Head of caudate nucleus (tissue), 42 donors: ENCODE measurements around the gene GALNT6.
A peak's percentile ranks its signal among the peaks of the same experiment; 100 is the strongest.

Experiments used
- DNase-seq, 42 donors: peaks; one replicate each; pipeline versions ENCODE4 v3.0.0 to v3.0.0-alpha.2; 2020 to 2021; ENCODE audit warnings: mixed read lengths in 7 of 42
- intact Hi-C: fragments of 100-400 bp; cut with DNase I; formaldehyde crosslinking; loops from one replicate; pipeline ENCODE4 v1.15.0; 2022

GALNT6 gene

GRCh38 chr12:51409846-51410245 lies 18.6 kb upstream of the GALNT6 start:
- no peak for DNase-seq
- intact Hi-C loops: no loop called here

GRCh38 chr12:51407604-51408003 lies 16.4 kb upstream of the GALNT6 start:
- DNase-seq: no peak
- intact Hi-C loops: no loop called here

GRCh38 chr12:51406859-51407258 lies 15.7 kb upstream of the GALNT6 start:
- no peak for DNase-seq
- intact Hi-C loops: no loop called here

GRCh38 chr12:51406290-51406689 lies 15.1 kb upstream of the GALNT6 start:
- intact Hi-C loops: no loop called here
- no peak for DNase-seq

DNA sequence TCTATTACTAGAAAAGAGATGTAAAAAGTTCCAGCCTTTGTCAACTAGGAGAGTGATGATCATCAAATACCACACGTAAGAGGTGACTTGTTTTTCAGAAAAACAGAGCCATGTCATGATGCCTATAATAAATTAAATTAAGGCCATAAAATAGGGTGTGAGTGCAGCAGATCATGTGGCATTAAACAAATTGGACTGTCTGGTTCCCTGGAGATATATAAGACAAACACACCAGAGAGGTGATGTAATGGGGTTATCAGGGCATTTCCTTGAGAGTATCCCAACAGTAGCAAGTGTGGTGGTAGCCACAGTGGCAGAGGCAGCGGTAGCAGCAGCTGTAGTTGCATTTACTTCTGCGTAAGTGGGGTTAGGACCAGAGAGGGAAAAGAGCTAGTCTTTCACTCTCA lies 14.6 kb upstream of the GALNT6 start:
- no peak for DNase-seq
- intact Hi-C loops: no loop called here

DNA sequence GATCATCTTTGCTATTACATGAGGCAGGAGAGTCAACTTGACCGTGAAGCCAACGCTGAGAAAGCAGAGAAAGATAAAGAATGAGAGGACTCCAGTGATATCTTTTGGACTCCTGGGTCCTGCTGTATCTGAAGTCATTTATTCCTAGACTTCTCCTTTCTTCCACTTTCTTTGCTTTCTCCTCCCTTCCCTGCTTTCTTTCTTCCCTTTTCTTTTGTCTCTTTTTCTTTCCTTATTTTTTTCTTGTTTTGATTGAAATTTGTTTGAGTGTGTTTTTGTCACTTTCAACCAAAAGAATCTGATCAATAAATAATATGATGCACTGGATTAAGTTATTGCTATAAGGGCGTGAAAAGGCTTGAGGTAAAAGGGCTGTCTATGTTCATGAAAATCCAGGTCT lies 13.4 kb upstream of the GALNT6 start:
- no peak for DNase-seq
- intact Hi-C loops: no loop called here

DNA sequence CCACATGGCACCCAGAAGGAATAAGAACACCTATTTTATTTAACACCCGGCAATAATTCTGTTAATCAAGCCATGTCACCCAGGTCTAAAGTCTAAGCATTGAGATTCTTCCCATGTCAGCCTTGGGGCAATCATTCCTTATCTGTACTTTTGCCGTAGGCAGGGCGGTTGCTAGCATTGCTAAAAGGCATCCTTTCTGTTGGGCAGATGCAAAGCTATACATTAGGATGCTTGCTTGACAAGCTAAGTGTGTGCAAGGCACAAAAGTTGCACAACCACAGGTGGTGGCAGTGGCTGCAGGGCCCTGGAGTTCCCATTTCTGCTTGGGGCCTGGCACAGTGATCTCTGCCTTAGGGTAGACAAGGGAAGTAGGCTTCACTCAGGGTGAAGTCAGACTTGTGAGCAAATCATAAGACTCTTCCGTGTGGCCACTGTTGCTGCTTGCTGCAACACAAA lies 12.5 kb upstream of the GALNT6 start:
- peak in 12 of 42 donors; percentile 16 to 62 (median 44) for DNase-seq
- intact Hi-C loops: no loop called here

DNA sequence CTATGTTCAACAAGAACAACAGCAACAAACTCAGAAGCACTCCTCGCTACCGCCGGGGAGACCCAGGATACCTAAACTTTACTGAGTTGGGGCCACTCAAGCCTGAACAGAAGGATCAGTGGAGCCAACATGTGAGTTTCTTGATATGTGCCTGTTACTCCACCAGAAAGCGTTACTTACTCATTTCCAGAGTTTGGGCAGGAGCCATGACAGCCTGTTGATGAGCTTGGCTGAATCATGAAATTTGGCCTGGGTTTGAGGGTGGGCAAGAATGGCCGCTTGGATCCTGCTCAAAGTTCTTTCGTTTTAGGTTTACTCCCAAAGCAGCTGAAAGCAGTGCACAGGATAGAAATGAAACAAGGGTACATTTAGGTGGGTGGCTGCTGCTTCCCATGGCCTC lies 12.0 kb upstream of the GALNT6 start:
- intact Hi-C loops: no loop called here
- peak in 1 of 42 donors; percentile 0 for DNase-seq

DNA sequence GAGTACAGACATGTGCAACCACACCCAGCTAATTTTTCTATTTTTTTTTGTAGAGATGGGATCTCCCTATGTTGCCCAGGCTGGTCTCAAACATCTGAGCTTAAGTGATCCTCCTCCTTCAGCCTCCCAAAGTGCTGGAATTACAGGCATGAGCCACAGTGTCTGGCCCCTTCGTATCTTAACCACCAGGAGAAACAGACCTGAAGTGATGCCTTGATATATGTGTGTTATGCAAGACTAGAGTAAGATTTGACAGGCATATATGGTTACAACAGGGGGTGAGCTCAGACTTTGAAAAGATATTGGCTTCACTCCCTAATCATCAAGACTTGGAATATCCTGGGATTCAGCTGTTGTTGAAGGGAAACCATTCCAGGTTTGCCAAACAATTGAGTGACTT lies 10.7 kb upstream of the GALNT6 start:
- DNase-seq: no peak
- intact Hi-C loops: no loop called here

DNA sequence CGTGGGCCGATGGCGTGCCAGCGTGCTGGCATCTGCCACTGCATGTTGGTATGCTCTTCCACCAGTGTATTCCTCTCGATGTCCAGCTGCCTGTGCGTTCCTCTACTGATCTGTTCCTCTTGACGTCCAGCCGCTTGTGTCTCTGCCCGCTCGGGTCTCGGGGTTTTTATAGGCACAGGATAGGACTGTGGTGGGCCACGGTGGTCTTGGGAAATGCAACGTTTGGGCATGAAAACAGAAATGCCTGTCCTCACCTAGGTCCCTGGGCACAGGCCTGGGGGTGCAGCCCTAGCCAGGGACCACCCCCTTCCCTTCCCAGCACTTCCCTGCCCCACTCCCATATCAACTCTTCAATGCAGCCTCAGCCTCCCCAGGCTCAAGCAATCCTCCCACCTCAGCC lies 10.3 kb upstream of the GALNT6 start:
- intact Hi-C loops: no loop called here
- DNase-seq: peak in 1 of 42 donors; percentile 21

DNA sequence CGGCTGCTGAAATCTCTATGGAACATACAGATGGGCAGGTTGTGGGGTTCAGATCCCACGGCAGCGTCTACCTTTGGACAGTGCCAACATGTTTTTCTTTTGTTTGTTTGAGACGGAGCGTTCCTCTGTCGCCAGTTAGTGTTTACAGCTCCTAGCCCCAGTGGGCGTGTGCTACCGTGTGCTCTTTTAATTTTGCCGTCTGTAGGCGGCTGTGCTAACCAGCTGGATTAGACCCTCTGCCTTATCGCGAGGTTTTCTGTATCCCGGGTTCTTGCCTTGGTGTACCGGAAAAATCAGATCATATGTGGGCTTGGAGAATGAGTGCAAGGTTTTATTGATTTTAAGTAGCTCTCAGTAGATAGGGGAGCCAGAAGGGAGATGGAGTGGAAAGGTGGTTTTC lies 9.8 kb upstream of the GALNT6 start:
- intact Hi-C loops: no loop called here
- DNase-seq: peak in 1 of 42 donors; percentile 3

GRCh38 chr12:51399891-51400290 lies 8.7 kb upstream of the GALNT6 start:
- intact Hi-C loops: no loop called here
- peak in 2 of 42 donors; percentile 2 to 24 for DNase-seq

DNA sequence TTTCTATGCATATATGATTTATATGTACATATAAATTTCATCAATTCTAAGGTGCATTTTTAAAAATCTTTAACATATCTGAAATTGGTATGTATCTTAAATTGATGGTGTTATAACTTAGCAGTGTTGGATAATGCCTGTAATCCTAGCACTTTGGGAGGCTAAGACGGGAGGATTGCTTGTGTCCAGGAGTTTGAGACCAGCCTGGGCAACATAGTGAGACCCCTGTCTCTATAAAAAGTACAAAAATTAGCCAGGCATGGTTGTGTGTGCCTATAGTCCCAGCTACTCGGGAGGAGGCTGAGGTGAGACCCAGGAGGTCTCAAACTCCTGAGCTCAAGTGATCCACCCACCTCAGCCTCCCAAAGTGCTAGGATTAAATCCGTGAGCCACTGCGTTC lies 6.5 kb upstream of the GALNT6 start:
- intact Hi-C loops: no loop called here
- DNase-seq: no peak

GRCh38 chr12:51395283-51396230 lies 4.4 kb upstream of the GALNT6 start:
- intact Hi-C loops: no loop called here
- DNase-seq: peak in 1 of 42 donors; percentile 5

- peak in 2 of 42 donors; percentile 5 to 34 for DNase-seq
- intact Hi-C loops: no loop called here
Measured at GRCh38 chr12:51393676-51394545, 2.7 kb upstream of the GALNT6 start.

DNA sequence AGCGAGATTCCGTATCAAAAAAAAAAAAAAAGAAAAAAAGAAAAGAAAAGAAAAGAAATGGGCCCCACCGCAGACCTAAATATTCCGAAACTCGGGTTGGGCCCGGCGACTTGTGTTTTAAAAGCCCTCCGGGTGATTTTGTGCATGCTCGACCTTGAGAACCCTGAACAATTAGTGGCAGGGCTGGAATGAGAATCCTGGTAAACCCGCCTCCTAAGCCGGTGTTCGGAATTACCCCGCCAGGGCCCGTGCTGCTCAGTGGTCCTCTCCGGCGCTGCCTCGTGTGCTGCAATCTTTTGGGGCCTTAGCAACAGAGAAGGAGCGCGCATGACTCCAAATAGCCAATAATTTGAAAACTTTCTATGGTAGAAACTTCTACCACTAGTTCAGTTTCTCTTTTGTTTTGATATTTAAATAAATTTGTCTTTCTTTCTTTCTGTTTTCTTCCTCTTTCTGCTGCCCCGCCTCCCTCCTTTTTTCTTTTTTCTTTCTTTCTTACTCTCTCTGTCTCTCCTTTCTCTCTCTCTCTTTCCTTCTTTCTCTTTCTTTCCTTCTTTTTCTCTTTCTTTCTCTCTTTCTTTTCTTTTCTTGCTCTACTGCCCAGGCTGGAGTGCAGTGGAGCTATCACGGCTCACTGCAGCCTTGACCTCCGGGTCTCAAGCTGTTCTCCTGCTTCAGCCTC lies 1.5 kb upstream of the GALNT6 start:
- intact Hi-C loops: no loop called here
- peak in 15 of 42 donors; percentile 11 to 67 (median 42) for DNase-seq

DNA sequence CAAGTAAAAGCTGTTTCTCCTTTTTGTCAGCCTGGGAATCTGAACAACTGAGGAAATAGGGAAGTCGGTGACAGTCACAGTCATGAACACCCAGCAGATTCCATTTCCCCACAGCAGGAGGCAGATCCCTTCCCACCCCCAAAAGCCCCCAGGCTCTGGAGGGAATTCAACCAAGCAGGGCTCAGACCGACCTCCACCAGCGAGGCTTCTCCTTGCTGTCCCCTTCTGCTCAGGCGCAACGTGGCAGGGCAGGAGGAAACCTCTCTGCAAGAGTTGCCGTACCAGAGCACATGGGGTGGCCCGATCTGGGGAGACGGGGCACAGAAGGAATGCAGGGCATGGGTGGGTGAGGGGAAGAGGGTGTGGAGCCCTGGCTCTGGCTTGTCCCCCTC lies 319 bp downstream of the GALNT6 start:
- intact Hi-C loops: no loop called here
- DNase-seq: peak in 21 of 42 donors; percentile 18 to 68 (median 35)

- intact Hi-C loops: no loop called here
- DNase-seq: peak in 3 of 42 donors; percentile 8 to 26 (median 14)
Measured at GRCh38 chr12:51390457-51390856, 749 bp downstream of the GALNT6 start.

GRCh38 chr12:51389302-51389999 lies 1.8 kb downstream of the GALNT6 start:
- peak in 3 of 42 donors; percentile 12 to 36 (median 20) for DNase-seq
- intact Hi-C loops: no loop called here
